ENCODE results near the gene SLIT3.

The SLIT3 gene

DNA sequence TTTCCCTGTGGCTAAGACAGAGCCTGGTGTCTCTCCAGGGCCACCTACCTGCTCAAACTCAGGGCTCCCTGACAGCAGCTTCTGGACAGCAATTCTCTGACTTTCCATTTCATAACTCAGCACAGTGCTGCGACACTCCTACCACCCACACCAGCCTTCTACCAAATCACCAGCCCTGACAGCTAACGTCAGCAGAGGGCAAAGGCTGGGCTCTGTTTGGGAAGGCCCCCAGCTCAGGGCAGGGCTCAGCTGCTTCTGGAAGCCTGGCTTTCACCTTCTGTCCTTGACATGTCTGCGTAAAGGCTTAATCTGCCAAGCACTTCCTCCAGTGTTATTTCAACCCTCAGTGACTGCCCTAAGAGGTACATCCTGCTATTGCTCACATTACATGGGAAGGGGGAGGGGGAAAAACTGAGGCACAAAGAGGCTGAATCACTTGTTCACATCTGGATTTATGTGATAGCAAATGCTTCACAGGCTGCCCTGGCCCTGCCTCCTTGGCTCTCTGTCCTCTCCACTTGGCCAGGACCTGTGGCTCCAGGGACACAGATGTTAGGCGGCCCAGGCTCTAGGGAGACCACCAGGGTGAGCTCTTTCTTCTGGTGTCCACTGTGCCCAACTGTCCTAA, 619.3 kb downstream of the SLIT3 start:
- DNase-seq: no peak

DNA sequence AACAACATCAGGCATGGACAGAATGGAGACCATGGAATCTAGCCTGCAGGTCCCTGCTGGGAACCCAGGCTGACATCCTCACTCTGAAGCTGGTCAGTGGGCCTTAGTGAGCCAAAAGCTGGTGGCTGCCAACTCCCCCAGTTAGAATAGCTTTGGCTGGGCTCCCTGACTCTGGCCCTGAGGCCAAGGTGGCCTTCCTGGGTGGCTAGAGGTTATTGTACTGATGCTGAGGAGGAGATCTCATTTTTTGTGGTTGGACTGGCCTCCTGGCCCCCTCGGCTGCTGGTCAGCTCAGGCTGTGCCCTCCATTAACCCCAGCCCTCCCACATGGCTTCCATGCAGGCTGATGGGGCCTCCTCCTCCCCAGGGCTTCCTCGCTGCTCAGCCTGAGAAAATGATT, 620.5 kb downstream of the SLIT3 start:
- no peak for DNase-seq

DNA sequence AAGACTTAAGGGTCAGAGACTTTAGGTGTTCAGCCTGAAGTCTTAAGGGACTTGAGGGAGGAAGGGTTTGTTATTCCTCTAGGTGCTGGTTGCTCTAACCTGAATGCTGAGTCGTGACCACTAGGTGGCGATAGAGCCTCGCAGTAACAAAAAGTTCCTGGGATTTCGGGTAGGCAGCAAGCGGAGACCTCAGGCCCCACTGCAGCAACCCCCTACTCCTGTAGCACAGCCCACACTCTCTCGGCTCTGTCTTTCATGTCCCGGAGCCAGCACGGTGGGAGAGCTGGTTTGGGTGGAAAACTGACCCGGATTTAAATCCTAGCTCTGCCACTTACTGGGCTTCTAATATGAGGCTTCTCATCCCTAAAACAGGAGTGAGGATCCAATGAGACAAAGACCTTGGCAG, 621.4 kb downstream of the SLIT3 start:
- DNase-seq: peak; percentile 20 to 75 (median 70)

DNA sequence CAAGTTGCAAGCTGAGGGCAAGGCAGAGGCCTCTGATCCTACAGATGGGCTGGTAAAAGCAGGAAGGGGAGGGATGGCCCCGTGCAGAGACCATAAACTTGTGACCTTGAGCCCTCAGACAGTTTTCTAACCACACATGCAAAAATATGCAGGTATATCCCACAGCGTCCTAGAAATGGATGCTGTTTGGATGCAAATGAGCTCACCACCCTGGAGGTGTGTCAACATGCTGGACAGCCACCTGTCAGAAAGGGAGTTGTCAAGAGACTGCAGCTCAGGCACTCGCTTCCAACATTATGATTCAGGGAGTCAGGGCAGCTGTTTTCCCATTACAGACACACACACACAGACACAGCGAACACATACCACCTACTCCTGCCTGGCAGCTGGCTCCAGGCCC, 624.4 kb downstream of the SLIT3 start:
- peak in 1 of 3 experiments; percentile 4 for DNase-seq

DNA sequence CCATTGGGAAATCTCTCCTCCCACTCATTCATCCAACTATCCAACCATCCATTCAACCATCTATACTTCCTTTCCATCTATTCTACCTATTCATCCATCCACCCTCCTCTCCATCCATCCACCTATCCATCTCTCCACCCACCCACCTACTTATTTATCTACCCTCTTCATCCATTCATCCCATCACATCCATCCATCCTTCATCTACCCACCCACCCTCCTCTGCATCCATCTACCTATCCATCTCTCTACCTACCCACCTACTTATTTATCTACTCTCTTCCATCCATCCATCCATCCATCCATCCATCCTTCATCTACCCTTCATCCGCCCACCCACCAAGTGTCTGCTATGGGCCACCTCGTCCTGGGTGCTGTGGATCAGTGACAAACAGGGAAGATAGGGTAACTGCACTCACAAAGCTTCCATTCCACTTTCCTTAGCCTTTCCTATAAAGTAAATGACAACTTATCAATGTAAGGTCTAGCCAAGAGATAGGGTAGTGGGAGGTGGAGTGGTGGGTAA, 625.0 kb downstream of the SLIT3 start:
- DNase-seq: no peak

DNA sequence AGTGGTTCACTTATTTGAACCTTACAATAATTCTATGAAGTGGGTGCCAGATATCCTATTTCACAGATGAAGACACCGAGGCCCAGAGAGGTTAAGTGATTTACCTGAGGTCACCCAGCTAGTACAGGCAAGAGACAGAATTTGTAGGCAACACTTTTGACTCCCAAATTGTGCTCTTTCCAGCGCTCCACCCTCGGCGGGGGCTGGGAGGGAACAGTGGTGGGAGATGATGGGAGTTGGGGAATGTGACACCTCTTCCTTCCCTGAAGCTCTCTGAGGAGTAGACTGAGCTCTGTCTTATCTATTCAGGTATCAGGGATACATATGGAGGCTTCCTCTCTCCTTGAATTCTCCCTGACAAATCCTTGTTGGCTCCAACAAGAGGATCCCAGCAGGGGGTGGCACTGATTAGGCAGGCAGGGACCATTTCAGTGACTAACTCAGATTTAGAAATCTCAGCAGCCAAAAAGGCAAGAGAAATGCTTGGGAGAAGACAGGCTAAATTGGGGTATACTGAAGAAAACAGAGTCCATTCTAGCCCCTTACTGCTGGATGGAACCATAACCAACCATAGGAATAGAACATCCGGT, 626.0 kb downstream of the SLIT3 start:
- no peak for DNase-seq

DNA sequence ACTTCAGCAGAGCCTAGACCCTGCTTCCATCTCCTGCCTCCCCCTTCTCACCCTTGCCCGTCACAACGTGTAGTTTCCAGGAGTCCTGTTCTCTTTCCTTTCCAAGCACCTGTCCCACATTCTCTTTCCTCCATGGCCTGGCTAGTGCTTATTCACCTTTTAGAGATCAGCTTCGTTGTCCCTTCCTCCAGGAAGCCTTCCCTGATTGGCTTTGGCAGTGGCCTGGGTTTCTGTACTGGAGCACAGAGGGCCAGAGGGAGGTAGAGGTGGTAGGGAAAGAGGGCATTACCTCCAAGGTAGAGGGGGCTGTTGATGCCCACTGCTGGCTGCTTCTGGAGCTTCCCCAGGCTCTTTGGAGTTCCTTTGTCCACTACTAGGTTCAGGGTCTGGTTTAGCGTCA, 628.1 kb downstream of the SLIT3 start:
- no peak for DNase-seq

DNA sequence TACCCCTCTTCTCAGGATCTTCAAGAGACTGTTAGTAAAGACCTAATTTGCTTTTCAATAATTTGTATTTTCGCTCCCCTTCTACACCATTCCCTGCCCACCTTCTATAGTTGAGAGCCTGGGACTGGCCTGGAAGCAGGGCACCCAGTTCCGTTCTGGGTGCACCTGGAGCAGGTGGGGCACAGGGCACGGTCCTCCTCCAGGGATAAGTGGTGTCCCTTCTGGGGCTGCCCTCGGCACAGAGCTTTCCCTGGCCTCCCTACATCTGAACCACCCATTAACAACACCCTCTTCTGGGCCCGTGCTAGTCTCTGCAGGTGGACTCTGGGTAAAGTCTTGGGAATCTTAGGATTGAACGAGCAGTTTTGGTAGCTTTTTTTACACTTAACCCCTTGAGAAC, 628.9 kb downstream of the SLIT3 start:
- DNase-seq: no peak

DNA sequence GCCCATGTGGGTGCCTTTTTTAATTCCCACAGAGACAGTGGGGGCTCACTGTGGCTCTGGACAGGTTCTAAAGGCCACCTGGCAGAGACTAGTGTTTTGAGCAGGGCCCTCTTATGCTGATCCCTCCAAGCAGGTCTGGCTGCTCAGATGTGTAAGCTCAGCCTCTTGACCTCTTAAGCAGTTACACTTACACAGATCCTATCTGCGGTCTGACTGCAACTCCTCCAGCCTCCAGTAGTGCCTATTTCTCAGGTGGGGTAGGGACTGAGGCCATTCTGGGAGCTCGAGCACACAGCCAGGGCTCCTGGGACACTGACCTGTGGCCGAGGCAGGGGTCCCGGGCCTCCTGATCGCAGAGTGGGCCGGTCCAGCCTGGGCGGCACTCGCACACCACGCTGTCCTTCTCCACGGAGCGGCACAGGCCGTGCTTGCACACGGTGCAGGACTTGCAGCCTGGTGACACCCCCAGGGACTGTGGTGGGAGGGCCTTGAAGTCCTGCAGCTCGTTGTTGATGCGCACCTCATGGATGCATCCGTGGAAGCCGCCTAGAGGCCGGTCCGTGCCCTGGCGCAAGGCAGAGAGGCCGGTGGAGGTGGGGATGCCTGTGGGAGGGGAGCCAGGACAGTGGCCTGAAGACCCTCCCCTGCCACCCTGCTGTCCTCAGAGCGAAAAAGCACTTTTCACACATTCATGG, 629.9 kb downstream of the SLIT3 start:
- DNase-seq: no peak

DNA sequence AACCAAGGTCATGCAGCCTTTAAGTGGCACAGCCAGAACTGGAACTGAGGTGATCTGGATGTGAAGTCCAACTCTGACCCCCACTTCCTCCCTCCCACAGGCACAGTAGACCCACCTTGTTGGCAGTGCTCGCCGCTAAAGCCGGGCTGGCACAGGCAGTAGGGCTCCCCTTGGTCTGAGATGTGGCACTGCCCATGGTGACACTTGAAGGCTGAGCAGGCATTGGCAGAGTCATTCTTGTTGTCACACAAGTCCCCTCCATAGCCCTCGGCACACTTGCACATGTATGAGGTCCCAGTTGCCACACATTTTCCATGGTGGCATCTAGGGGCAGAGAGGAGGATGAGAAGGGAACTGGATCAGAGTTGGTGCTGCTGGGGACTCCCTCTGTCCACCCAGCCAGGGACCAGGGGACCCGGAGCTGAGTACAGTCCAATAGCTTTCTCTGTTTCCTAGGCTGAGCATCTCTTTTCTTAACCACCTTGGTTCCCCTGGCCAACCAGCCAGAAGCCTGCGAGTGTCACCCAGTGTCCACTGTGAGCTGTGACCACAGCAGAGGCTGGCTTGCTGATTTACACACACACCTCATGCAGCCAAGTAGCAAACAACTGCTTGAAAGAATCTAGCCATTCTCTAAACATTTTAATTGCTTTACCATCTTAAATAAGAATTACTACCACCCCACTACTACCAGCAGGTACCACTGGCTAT, 631.1 kb downstream of the SLIT3 start:
- no peak for DNase-seq

DNA sequence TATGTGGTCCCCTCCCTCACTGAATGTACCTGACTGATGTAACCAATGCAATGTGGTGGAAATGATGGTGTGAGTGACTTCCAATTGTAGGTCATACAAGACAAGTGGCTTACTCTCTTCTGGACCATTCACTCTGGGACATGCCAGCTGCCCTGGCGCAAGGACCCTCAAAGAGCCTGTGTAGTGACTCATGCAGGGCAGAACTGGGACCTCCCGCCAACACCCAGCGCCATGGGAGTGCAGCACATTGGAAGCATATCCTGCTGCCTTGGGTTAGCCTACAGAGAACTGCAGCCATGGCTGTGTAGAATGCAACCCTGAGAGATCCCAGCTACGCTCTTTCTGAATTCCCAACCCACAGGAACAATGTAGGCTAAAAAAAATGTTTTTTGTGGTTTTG, 631.8 kb downstream of the SLIT3 start:
- no peak for DNase-seq

DNA sequence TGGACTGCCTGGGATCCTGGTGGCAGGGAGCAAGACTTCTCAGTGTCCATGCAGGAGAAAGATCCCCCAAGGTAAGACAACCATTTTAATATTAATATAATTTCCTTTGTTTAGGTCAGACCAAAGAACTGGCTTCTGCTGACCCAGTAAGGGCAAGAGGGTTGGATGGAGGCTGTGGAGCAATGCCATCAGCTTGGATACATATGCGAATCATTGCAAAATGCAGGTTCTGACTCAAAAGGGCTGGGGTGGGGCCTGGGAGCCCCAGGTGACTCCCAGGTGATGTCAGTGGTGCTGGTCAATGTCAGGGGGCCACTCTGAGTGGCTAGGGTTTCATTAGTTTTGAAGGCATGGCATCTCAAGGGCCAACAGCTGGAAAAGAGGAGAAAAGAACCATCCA, 632.9 kb downstream of the SLIT3 start:
- DNase-seq: no peak

DNA sequence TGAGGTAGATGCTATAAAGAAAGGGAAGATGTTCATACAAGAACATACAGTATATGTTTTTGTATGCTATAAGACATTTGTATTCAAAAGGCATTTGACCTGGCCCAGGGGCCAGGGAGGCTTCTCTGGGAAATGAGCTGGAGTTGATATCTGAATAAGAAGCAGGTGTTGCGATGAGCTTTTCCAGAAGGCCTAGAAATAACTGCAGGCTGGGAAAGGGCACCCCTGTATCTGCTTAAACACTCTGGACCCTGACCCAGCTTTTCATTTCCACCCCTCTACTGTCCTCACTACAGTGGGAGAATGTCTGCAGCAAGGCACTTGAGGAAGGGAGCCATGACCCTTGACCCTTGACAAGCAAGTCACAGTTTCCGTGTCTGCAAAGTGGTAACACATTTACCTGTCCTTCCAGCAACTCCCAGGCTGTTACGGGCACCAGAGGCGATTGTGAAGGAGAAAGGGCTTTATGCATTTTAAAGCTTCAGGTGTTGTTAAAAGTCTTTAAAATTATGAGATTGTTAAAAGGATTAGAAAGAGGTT, 633.6 kb downstream of the SLIT3 start:
- DNase-seq: no peak

DNA sequence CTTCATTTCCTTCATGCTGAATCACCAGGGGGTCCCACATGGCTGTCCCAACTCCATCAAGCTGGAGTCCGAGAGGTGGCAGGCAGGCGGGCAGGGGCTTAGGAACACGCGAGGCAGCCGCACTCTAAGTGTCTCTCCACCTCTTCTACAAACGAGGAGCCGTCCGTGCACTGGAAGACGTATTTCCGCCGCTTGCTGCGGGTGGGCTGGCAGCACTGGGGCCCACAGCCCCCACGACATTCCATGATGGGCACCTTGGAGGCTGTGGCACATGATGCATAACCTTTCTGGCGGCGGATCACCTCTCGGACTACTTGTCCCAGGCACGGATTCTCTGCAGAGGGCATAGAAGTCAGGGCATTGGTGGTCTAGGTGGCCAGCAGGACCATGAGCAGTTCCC, 634.6 kb downstream of the SLIT3 start:
- DNase-seq: no peak

DNA sequence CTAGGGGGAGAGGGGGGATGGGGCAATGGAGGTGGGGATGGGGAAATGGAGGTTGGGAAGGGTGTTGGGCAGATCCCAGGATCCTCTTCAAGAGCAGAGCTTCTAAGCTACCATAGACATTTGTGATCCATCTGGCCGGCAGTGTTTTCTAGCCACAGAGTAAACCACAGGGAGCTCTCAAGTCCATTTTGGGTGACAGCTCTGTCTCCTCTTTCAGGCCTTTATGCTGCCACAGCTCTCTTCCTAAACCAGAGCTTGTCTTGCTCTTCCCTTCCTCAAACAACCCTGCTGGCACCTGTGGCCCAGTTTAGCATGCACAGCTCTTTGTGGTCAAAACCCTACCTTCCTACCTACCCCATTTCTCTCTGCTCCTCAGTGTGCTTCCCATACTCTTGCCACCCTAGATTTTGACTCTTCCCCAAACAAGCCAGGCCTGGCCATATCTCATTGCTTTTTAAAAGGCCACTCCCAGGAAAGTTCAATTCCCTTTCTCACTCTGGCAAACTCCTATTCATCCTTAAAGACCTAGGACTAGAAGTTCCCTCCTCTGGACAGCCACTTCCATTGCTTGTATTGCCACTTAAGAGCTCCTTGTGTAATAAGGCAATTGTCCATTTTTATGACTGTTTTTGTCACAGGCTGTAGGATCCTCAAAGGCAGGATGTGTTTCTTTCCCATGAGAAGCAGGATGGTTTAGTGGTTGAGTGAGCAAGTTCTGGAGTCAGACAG, 637.5 kb downstream of the SLIT3 start:
- DNase-seq: no peak

DNA sequence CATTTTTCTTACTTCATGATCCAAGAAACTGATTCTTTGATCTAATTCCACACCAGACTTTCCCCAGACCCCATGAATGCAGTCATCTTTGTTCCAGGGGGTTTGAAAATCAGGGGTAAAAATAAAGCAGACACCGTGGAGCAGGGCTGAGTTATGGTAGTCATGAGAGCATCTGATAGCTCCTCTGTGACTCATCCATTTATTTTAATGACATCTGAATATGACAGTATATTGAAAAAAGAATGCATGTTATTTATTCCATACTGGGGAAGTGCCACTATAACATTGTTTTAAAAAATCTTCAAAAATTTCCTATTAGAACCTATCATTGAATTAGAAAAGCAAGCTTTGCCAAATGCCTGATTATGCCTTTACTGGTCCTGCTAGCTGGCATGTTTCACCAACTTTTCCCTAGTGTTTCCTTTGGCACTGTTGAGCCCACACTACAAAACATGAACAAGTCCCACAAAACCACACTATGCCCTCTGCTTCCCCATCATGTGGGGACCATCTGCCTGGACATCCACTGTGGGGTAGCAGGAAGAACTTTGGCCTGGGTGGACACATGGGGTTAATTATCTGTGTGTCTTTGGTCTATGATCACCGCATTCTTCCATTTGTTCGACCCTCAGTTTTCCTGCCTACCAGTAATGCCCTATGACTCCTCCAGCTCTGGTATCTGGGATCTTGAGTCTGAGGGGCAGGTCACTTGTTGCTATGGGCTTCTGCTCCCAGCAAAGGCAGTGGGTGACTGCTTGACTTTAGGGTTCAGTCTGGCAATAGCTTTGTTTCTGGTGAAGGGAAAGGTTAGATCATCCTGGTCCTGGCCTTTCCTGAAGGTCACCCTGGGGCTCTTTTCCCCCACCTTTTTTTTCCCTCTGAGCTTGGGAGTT, 639.1 kb downstream of the SLIT3 start:
- DNase-seq: no peak

DNA sequence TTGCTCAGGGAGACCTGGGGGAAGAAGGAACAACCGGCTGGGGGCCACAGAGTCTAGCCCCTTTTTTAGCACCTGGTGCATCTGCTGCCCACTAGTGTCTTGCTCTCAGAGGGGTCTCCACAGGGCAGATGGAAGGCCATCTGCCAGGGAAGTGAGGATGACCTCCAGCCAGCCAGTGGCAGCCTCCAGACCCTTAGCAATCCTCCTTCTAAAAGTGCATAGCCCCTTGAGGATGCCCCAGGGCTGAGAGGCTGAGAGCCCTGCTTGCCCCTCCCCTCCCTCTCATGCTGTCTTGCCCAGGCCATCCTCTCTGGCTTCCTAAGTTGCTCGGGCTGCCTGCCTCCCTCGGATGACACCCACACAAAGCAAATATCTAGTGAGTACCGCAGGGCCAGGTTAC, 640.2 kb downstream of the SLIT3 start:
- DNase-seq: no peak

DNA sequence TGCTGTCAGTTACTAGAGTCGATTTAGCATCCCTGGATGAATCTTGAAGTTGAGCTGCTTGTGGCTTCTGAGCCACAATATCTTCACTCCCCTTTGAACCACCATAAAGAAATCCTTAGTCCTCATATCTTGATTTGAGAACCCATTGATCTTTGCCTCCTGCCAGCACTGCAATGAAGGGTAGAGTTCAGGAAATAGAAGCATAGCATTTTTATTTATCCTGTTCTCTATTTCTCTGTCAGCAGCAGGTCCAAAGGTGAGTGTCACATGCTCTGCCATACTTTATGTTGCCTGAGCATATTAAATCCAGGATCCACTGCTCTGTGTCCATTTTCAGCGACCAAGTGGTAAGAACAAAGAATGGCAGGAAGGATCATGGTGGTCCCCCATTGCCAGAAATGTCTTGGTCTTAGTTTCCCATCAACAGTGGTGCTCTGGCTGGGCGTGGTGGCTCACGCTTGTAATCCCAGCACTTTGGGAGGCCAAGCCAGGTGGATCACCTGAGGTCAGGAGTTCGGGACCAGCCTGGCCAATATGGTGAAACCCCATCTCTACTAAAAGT, 641.6 kb downstream of the SLIT3 start:
- DNase-seq: no peak

DNA sequence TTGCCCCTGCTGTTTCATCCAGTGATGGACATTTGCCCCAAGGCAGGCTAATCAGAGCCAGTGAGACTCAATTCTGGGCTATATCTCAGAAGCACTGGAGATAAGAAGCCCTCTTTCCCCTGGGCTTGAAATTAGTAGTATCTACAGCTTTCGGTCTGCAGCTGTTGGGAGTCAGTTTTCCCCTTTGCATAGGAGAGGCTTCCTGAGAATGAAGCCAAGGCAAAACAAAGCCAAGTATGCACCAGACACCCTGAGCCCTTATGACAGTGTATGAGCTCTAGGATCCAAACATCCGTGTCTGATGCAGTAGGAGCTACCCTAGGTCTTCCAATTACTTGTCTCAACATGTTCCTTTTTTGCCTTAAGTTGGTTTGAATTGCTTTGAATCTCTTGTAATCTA, 642.5 kb downstream of the SLIT3 start:
- DNase-seq: no peak

DNA sequence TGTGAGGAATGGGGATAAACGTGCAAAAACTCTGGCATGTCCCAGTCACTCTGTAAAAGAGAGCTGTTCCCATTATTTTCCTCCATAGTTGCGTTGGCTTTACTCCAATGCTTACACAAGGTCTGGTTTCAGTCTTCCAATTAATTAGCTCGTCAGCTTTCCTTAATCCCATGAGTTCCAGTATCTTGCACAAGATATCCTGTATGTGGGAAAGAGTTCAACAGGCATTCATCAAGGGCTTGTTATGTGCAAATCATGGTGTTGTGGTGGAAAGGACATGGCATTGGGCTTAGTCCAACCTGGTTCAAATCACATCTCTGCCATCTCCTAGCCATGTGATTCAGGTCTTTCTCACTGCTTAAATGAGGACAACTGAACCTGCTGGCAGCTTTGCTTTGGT, 644.3 kb downstream of the SLIT3 start:
- DNase-seq: no peak

DNA sequence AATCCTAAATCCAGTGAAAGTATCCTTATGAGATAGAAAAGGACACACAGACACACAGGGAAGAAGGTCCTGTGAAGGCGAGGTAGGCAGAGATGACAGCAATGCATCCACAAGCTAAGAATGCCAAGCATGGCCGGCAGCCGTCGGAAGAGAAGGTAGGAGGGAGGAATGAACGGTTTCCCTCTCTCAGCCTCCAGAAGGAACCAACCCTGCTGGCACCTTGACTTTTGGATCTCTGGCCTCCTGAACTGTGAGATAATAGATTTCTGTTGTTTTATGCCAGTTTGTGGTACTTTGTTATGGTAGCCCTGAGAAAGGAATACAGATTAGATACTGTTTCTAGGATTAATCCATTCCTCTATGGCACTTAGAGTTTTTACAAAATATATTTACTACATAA, 645.6 kb downstream of the SLIT3 start:
- DNase-seq: no peak
